K562 (cell line): Measurements from ENCODE around the gene ELOVL1. TPM values are rescaled to one million over a fixed set of nuclear protein-coding genes. Genes with fewer than 3 reads are reported as not detected.

Experiments
- BRF1 ChIP-seq: IDR thresholded peaks from 3 replicates; pipeline ENCODE4 v1.6.1; 2011; ENCODE audit warnings: borderline replicate concordance, mild to moderate bottlenecking; ENCODE audit not compliant: insufficient read length; ENCODE audit errors: extremely low read depth
- CBX1 ChIP-seq: sonication (generic); IDR thresholded peaks from 2 replicates; pipeline ENCODE4 v1.6.1; 2016; ENCODE audit warnings: antibody characterized with exemption, low read depth, mild to moderate bottlenecking
- CREB5 ChIP-seq: fragments of 250-450 bp; sonication (Bioruptor Pico); IDR thresholded peaks from 2 replicates; pipeline ENCODE4 v1.5.0; 2020; ENCODE audit warnings: mild to moderate bottlenecking
- GMEB1 ChIP-seq: fragments of 250-450 bp; sonication (Bioruptor Pico); IDR thresholded peaks from 2 replicates; pipeline ENCODE4 v1.4.0; 2020; ENCODE audit warnings: mild to moderate bottlenecking
- GTF2B ChIP-seq: IDR thresholded peaks from 2 replicates; pipeline ENCODE4 v1.6.1; 2011; ENCODE audit not compliant: insufficient read length; ENCODE audit errors: extremely low read depth
- HNRNPLL ChIP-seq: fragments of 200-400 bp; formaldehyde crosslinking; IDR thresholded peaks from 2 replicates; pipeline ENCODE4 v1.6.1; 2017; ENCODE audit warnings: low read length, low read depth, mild to moderate bottlenecking; ENCODE audit not compliant: poor library complexity, severe bottlenecking
- MCM3 ChIP-seq: fragments of 450-650 bp; IDR thresholded peaks from 2 replicates; pipeline ENCODE4 v1.6.1; 2016
- RFX1 ChIP-seq: fragments of 450-650 bp; IDR thresholded peaks from 2 replicates; pipeline ENCODE4 v1.6.1; 2016; ENCODE audit warnings: mild to moderate bottlenecking, moderate library complexity
- RFX5 ChIP-seq: IDR thresholded peaks from 2 replicates; pipeline ENCODE4 v1.6.1; 2011; ENCODE audit warnings: low read depth, mild to moderate bottlenecking, improper control_type of control experiment, low read length
- SMAD3 ChIP-seq: fragments of 450-650 bp; formaldehyde crosslinking; conservative IDR thresholded peaks from 2 replicates; pipeline ENCODE4 v1.4.0; 2020; ENCODE audit warnings: mild to moderate bottlenecking
- SREBF2 ChIP-seq: sonication (generic); formaldehyde crosslinking; IDR thresholded peaks from 2 replicates; pipeline ENCODE4 v1.4.0; 2020; ENCODE audit warnings: mild to moderate bottlenecking, missing genetic modification reagents
- TCF15 ChIP-seq: fragments of 250-450 bp; sonication (Bioruptor Pico); IDR thresholded peaks from 2 replicates; pipeline ENCODE4 v1.8.0; 2022; ENCODE audit warnings: moderate library complexity, mild to moderate bottlenecking, inconsistent platforms
- UBTF ChIP-seq, 2 experiments: IDR thresholded peaks; 2 replicates each; pipeline ENCODE4 v1.6.1; 2012; ENCODE audit warnings: improper control_type of control experiment in 2 of 2, low read depth in 2 of 2, low read length in 2 of 2, borderline replicate concordance in 1 of 2
- ZBTB9 ChIP-seq: fragments of 450-650 bp; formaldehyde crosslinking; IDR thresholded peaks from 2 replicates; pipeline ENCODE4 v1.4.0; 2020; ENCODE audit warnings: mild to moderate bottlenecking, moderate library complexity
- ZNF134 ChIP-seq: fragments of 250-450 bp; sonication (Bioruptor Pico); conservative IDR thresholded peaks from 2 replicates; pipeline ENCODE4 v1.4.0; 2020
- ZNF165 ChIP-seq: fragments of 250-450 bp; sonication (Bioruptor Pico); IDR thresholded peaks from 2 replicates; pipeline ENCODE4 v1.4.0; 2020; ENCODE audit warnings: borderline replicate concordance
- ZNF316 ChIP-seq: fragments of 450-650 bp; IDR thresholded peaks from 2 replicates; pipeline ENCODE4 v1.6.1; 2016
- ZNF511 ChIP-seq: sonication (generic); formaldehyde crosslinking; IDR thresholded peaks from 2 replicates; pipeline ENCODE4 v1.8.0; 2022; ENCODE audit warnings: mild to moderate bottlenecking, missing genetic modification reagents
- polyA plus RNA-seq, 8 experiments: library from polyadenylated mRNA; depleted of rRNA in 4 of 8; stranded (reverse) in 5 of 8; unstranded in 3 of 8; fragments of >200 nt; fragmentation: Nextera tagmentation in 2 of 8; fragmentation: Illumina TruSeq in 1 of 8; extraction: Ambion mirVana in 2 of 8; extraction: Trizol in 1 of 8; gene quantifications; 2 replicates each; pipeline versions ENCODE4 v1.2.1 to v1.2.3, GENCODE V29; 2011 to 2014; ENCODE audit warnings: inconsistent platforms in 1 of 8, missing spikeins in 1 of 8
- total RNA-seq, 7 experiments: library from RNA; depleted of rRNA in 6 of 7; stranded (reverse); fragments of >200 nt in 6 of 7; fragmentation: Illumina TruSeq in 2 of 7; extraction: Trizol in 2 of 7; gene quantifications; 2 replicates each; pipeline versions ENCODE4 v1.2.1 to v1.2.3, GENCODE V29; 2011 to 2021; ENCODE audit warnings: low replicate concordance in 1 of 7

The ELOVL1 gene
- total and polyA plus RNA-seq, 9 of the 15 experiments (the other 6 are each of a cell fraction or from before 2014, with no cell fraction given) = 51.0 to 157 (median 70.3) TPM

GRCh38 chr1:43389326-43390313 lies 21.8 kb upstream of the ELOVL1 start, which contains the start of the genes MED8 and SZT2 (continued):
- TF ChIP-seq GMEB1 (no peak), ZNF316 (peak; percentile 93), ZNF134 (CRISPR knock-in tag) (no peak), HNRNPLL (peak; percentile 45), GTF2B (no peak), RFX5 (no peak), BRF1 (no peak), SMAD3 (CRISPR knock-in tag) (no peak), CBX1 (peak; percentile 78; the same call in 1 of the 2 replicates), UBTF (IDR thresholded peaks at IDR 0.05; ENCODE audit: borderline replicate concordance in 1 of 2, low read depth in 2 of 2, low read length in 2 of 2) (peak in 1 of 2 experiments; percentile 70; a peak in 1 of 4 replicates), SREBF2 (no peak), MCM3 (no peak), ZNF165 (CRISPR knock-in tag) (no peak), RFX1 (no peak), ZBTB9 (CRISPR knock-in tag) (peak; percentile 42; the same call in 1 of the 2 replicates), TCF15 (CRISPR knock-in tag) (no peak), CREB5 (CRISPR knock-in tag) (no peak), ZNF511 (CRISPR knock-in tag) (peak; percentile 56; the same call in 1 of the 2 replicates)
